Measurements from ENCODE around the gene SNRNP48.
A peak's percentile ranks its signal among the peaks of the same experiment; 100 is the strongest.

Gene SNRNP48, protein sequence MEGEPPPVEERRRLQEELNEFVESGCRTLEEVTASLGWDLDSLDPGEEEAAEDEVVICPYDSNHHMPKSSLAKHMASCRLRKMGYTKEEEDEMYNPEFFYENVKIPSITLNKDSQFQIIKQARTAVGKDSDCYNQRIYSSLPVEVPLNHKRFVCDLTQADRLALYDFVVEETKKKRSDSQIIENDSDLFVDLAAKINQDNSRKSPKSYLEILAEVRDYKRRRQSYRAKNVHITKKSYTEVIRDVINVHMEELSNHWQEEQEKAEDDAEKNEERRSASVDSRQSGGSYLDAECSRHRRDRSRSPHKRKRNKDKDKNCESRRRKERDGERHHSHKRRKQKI

DNA sequence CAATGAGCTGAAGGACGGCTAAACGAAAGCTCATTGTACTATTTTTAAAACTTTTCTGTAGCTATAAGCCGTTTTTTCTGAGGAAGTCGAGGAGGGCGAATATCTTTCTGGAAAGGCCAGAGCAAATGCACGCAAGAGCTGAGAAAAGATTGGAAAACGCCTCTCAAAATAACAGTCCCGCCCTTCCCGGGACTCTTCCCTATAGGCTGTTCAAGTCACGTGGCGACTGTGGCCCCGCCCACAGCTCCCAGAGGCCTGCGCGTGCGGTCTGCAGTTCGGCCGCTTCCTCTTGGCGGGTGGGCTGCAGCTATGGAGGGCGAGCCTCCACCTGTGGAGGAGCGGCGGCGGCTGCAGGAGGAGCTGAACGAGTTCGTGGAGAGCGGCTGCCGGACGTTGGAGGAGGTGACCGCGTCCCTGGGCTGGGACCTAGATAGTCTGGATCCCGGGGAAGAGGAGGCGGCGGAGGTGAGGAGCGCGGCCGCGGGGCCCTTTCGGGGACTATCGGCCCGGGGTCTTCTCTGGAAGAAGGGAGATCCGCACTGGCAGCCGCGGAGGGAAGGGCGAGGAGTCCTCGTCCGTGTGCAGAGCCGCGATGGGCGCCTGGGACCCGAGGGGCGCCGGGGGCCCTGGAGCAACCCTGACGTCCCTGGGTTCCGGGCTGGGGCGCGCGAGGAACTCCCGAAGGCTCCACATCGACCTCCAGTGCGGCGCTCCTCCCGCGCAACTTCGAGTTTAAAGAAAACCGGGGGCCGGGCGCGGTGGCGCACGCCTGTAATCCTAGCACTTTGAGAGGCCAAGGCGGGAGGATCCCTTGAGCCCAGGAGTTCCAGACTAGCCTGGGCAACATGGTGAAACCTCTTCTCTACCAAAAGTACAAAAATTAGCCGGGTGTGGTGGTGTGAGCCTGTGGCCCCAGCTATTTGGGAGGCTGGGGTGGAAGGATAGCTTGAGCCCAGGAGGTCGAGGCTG, at the start of gene SNRNP48:
SNRNP48 (plus strand) TSS at position 250 of the 969 bp plus-strand sequence; CDS start at position 310, 60 bp downstream.
- peak; percentile 88 for DNase-seq

DNA sequence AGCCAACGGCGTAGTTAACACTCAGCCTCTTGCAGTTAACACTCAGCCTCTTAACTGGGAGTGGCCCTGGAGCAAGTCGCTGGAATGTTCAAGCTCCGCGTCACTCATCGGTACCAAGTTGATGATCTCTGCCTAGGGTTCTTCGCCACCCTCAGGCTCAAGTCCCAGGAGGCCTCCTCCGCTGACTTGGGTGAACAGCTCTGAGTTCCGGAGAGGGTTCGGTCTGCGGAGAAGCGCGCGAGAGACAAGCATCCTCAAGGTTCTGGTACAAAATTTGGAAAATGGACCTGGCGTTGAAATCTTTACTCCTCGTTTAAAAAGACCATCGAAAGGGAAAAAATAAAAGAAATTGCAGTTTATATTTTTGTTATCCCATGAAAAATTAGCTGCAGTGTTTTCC, 49.4 kb upstream of the SNRNP48 start:
- DNase-seq: no peak

DNA sequence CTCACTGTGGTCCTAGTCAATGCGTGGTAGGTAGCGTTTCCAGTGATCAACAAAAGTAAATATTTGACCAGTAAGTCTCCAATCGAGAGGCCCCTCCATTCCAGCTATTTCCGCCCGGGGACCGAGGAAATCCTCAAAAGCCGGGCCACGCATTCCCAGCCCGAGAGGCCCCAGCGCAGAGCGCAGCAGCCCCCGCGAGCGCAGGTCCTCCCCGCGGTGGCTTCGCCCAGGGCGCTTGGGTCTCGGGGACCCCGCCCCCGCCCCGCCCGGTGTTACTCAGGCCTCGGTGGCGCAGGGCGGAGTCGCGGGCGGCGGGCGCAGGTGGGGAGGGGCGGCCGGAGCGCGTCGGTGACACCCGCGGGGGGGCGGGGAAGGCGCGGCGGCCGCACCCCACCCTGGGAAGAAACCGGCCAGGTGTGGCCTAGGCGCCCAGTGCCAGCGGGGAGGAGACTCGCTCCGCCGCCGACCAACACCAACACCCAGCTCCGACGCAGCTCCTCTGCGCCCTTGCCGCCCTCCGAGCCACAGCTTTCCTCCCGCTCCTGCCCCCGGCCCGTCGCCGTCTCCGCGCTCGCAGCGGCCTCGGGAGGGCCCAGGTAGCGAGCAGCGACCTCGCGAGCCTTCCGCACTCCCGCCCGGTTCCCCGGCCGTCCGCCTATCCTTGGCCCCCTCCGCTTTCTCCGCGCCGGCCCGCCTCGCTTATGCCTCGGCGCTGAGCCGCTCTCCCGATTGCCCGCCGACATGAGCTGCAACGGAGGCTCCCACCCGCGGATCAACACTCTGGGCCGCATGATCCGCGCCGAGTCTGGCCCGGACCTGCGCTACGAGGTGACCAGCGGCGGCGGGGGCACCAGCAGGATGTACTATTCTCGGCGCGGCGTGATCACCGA, 48.6 kb upstream of the SNRNP48 start, which contains the start of gene DSP:
DSP (plus strand) TSS at position 497 of the 890 bp plus-strand sequence; CDS start at position 742, 245 bp downstream.
- DNase-seq: no peak

DNA sequence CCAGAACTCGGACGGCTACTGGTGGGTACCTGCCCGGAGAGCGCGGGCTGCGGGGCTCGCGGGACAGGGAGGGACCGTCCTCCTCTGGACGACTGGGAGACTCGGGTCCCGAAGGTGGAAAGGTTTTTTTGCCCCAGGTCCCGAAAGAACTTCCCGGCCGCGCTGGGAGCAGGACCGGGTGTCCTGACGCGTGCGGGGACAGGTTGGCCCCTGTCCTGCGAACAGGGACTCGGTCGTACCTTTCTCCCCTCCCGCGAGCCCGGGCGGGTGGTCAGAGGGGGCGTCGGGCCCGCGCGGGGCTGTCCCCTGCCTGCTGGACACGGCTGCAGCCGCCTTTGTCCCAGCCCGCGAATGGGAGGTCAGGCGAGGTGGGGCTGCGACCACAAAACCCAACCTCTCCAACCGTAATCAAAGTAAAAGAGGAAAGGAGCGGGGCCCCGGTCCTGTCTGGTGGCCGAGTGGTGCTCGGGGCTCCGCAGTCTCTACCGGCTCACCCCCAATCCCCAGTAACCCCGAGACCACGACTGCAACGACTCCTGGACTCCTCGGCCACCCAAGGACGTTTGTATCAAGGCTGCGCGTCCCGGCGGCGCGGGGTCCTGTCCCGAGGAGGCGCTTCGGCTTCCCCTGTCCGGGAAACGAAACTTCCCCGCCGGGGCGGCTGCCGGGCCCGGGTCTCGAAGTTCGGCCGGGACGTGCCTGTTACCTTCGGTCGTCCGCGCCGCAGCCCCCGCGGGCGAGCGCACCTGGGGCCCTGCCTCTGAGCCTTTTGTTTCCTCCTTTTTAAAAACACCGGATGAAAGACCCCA, 47.7 kb upstream of the SNRNP48 start:
- no peak for DNase-seq

DNA sequence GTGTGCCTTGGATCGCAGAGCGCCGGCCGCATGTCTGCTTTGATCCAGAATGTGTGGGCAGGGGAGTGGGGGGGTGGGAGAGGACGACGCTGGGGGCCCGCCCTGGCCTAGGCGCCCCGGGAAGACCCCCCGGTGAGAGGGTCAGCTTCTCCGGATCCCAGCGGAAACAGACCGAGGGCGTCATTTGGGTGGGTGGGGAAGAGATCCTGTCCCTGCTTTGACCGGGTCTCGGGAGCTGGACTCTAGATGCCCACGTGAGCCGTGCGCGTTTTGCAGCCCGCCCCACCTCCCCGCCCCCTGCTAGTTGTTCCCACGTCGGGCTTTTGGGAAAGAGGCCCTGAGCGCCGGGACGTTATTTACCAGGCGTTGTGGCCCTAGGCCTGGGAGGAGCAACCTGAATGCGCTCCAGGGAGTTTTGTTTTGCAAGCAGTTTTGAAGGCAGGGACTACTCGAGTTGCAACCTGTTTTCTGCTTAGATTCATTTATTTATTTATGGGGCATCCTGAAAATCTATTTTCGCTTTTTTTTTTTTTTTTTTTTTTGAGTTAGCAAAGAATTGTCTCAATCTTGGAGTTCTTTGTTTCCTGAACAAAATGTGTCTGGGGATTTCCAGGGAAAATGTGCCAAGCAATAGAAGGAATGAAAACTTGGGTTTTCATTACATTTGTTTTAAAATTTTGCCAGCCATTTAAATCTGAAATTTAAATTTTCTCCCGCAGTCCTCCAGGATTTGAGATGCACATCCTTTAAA, 46.9 kb upstream of the SNRNP48 start:
- no peak for DNase-seq

DNA sequence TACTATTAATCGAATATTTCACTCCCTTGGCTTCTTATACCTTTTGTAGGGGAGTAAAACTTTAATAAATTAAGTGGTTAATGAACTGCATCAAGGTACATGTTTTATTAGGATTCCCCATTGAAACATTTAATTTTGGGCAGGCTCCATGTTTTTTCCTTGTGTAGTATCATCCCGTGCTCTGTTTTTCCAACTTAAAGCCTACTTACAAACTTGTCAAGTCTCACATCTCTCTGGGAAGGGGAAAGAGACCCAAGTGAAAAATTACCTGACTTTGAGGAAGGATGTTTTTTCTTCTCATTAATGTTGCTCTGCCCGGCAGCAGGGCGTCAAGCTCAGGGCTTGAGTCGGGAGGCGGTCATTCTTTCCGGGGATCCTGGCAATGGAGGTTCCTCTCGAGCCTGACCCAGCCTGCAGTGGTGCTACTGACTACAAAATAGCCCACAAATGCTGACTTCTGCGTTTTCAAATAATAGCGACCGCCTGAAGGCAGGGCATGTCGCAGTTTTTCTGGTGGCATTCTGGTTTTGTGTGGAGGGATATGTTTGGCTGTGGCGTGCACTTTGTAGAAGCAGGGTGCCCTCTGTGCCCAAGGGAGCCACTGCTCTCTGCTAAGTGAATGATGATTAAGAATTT, 46.1 kb upstream of the SNRNP48 start:
- DNase-seq: no peak

DNA sequence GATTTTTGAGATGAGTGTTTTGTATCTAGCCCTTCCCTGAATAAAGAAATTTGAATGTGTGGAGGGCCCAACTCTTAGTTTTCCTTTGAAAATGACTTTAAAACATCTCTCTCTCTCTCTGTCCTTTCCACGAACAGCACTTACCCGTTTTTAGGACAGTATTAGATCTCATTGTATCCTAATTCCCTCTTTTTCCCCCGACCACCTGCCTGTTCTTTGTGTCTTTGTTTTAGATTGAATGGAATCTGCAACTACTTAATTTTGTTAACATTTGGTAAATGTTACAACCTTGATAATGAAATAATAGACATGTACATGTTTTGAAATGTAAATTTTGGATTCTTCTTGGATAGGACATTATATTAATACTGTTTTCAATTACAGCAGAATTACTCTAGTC, 45.4 kb upstream of the SNRNP48 start:
- DNase-seq: no peak

DNA sequence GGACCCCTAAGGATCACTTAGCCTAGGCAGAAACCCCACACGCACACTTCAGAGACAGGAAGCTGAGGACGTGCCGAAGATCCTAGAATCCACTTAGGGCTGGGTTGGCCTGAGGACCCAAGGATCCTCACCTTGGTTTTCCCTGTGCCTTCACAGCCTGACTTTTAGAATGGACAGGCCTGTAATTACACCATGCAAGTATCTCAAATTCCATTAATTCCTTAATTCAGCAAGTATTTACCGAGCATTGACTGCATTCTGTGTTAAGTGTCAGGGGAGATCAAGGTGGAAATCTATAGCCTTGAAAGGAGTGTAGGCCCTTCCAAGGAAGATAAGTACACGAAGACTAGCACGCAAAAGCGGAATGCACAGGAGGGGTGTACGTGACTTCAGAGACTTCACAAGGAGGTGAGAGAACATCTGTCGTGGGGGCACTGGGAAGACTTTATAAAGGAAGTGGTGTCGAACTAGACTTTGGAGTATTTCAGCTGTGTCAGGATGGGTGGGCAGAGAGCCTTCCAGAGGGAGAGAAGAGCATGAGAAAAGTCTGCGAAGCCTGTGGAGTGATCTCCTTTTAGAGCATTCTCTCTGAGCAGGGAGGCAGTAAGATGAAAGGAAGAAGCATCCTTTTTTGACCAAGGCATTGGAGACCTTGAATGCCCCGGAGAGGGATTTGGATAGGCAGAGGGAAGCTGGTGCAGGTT, 44.5 kb upstream of the SNRNP48 start:
- no peak for DNase-seq

DNA sequence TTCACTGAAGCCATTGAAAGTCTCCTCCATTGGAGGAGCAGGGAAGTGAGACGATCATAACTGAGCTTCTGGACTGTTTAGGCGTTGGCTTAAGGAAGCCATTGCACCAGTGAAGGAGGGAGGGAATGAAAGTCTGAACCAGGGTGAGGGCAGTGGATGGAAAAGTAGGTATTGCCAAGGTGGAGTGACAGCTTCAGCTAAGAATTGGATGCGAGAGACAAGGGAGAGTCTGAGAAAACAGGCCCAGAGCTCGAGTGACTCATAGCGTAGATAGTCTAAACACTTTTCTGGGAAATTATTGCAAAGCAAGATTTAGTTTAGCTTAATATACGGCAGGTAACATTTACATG, 44.0 kb upstream of the SNRNP48 start:
- no peak for DNase-seq

DNA sequence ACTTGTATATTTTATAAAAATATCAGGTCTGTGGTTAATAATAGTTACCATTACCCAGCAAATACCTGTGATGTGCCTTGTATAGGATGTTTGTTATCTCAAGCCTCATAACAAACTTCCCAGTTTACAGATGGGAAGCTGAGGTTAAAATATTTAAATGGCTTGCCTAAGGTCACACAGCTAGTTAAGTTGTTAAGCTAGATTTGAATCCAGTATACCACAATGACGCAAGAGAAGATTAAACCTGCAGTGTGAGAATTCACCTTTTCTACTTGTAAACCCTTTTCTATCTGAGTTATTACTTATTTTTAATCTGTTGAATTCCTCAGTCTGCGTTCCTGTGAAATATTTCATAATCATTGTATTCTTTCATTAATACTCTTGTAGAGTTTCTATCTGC, 43.6 kb upstream of the SNRNP48 start:
- no peak for DNase-seq

DNA sequence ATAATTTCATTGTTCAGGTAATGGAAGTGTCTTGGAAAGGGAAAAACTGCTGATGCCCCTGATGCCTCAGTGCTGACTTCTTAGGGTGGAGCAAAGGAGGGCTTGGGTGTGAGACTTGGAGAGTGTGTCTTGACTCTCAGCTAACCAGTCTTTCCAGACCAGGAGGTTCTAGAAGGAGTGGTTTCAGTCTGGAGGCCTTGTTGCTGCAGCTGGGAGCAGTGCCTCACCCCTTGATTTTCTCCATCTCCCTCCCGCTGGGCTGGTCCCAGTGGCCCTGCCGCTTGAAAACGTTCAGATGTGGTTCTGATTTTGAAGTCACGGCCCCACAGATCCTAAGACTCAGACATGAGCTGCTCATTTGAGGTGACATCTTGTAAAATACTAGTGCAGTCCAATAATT, 43.1 kb upstream of the SNRNP48 start:
- DNase-seq: no peak

DNA sequence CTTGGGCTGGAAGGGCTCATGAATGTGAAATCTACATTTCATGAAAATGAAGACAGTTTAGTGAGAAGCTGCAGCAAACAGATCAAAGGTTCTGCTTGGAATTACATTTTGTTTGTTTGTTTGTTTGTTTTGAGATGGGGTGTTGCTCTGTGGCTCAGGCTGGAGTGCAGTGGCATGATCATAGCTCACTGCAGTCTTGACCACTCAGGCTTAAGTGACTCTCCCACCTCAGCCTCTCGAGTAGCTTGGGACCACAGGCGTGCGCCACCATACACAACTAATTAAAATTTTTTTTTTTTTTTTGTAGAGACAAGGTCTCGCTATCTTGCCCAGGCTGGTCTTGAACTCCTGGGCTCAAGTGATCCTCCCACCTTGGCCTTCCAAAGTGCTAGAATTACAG, 42.7 kb upstream of the SNRNP48 start:
- DNase-seq: no peak

DNA sequence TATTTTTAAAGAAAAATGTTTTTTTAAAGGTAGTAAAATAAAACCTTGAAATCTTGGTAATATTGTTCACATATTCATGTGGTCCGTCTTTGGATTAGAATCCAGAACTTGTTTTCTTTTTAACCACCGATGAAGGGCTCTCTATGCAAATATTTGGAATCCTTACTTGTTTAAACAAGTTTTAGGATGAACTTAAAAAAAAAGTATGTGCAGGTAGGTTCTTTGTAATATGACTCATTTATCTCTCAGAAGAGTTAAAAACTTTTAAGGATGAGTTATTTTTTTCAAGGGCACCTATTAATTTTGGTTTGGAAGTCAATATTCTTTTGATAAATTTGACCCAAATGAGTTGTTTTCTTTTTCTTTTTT, 39.6 kb upstream of the SNRNP48 start:
- DNase-seq: no peak

DNA sequence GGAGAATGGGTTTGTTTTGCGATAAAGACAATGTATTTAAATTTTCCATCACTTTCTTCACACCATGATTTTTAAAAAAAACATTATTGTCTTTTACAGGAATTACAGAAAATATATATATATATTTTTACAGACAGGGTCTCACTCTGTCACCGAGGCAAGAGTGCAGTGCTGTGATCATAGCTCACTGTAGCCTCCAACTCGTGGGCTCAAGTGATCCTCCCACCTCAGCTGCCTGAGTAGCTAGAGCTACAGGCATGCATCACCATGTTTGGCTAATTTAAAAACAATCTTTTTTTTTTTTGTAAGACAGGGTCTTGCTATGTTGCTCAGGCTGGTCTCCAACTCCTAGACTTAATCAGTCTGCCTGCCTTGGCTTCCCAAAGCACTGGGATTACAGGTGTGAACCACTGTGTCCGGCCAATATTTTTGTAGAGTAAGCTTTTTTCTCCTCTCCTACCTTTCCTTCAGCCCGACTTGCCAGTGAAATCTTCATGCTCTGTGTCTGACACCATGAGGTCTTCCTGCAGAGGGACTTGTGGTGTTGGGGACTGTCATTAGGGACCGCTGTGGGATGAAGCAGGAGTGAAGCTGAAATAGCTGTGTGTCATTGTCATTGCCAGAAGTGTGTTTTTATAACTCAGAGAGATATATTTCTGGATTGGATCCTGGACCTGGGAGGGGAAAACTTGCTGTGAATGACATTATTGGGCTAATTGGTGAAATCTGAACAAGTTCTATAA, 35.3 kb upstream of the SNRNP48 start:
- DNase-seq: no peak

DNA sequence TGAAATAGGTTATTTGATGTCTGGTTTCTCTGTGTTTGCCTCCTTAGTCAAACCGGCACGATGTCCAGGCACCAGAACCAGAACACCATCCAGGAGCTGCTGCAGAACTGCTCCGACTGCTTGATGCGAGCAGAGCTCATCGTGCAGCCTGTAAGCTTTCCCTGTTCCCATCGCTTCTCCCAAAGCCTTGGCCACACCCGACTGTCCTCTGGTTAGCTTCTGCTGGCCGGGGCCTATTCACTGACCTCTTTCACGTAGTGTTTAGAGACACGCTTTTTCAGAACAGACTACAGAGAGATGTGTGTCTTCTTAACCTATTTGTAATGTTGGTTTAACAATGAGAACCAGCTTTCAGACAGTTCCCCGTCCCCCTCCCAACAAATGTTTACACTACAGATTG, 34.3 kb upstream of the SNRNP48 start:
- DNase-seq: no peak

DNA sequence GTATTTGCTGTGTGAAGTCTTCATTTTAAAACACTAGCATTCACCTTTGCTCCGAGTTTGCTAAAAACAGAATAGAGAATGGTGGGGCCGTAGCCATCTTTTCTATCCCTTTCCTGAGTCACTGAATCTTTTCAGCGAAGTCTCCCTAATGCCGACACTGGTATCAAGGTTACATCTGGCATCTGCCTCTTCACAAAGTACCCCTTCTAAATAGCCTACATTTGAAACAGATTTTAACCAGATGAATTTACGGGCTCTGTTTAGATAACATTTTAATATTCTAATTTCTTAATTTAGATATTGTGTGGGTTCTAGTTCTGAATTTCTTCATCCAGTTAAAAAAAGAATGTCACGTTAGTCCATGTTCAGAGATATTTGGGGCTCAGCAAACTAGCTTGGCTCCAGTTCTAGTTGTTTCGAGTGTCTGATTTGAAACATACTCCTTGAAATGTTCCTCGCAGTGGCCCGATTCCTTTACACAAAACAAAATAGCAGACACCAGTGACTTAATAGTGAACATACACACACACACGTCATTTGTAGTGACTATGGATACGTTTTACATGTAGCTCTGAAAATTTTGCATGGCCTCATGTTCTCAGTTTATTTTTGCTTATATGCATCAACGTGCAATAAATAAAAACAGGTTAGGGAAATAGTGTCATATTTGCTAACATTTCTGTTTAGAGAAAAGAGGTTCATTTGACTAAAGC, 33.4 kb upstream of the SNRNP48 start:
- no peak for DNase-seq

DNA sequence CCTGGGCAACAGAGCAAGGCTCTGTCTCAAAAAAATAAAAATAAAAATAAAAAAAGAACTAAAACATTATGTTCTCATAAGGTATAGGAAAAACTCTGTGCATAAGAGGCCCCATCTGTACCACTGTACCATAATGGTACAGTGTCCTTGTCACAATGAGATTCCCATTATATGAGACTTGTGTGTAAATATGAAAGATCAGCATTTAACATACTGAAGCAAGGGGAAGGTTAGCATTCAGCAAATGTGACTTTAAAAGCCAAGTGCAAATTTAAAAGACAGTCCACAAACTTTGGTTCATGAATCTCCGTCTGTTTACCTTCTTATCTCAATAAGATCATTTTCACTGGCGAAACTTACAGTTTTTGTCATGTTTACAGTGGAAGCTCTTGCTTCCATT, 32.3 kb upstream of the SNRNP48 start:
- DNase-seq: no peak

DNA sequence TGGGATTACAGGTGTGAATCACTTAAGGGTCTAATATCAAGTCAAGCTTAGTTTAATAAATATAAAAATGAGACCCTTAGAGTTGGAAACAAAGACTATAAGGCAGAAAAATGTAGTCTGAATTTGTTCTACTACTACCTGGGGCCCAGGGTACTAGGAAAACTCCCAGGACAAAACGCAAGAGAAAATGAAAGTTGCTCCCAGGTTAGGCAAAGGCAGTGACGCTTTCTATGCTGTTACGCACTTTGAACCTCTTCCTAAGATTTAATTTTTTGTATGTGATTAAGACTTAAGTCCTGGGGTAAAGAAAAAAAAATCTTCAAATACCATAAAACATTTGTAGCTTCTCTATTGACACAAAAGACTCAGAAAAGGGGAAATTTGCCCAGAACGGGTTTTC, 31.2 kb upstream of the SNRNP48 start:
- no peak for DNase-seq

DNA sequence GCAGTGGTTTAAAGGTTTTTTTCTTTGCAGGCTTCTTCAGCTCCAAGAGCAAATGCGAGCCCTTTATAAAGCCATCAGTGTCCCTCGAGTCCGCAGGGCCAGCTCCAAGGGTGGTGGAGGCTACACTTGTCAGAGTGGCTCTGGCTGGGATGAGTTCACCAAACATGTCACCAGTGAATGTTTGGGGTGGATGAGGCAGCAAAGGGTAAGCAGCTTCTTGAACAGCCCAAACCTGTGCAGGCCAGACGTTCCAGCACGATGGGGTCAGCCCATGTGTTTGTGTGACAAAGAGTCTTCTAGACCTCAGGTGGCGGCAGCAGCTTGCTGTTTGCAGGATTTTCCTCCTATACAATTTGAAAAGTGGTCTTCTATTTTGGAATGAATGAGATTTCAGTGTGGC, 30.8 kb upstream of the SNRNP48 start:
- no peak for DNase-seq
